Neural crest cell (in vitro differentiated cells): ENCODE results near the gene EVX2. TPM values are rescaled to one million over a fixed set of nuclear protein-coding genes. Genes with fewer than 3 reads are reported as not detected.

Experiments
- DNase-seq: peaks from one replicate; pipeline ENCODE4 v3.0.0; 2021; ENCODE audit warnings: low read depth, mixed read lengths, low spot score
- H3K27ac Mint-ChIP-seq: one replicate; pipeline ENCODE4 v1.8.0; 2021; ENCODE audit warnings: mild to moderate bottlenecking, mixed read lengths; ENCODE audit not compliant: unreplicated experiment
- H3K27me3 Mint-ChIP-seq: 2 replicates; pipeline ENCODE4 v1.8.0; 2021; ENCODE audit warnings: low read depth, mild to moderate bottlenecking, mixed read lengths
- H3K36me3 Mint-ChIP-seq: 2 replicates; pipeline ENCODE4 v1.8.0; 2021; ENCODE audit warnings: low read depth, mild to moderate bottlenecking, mixed read lengths
- H3K4me1 Mint-ChIP-seq: 2 replicates; pipeline ENCODE4 v1.8.0; 2021; ENCODE audit warnings: mixed read lengths
- H3K4me3 Mint-ChIP-seq: one replicate; pipeline ENCODE4 v1.8.0; 2021; ENCODE audit warnings: mild to moderate bottlenecking, mixed read lengths
- H3K9me3 Mint-ChIP-seq: 2 replicates; pipeline ENCODE4 v1.8.0; 2021; ENCODE audit warnings: mixed read lengths
- long read RNA-seq: library from polyadenylated mRNA; unstranded; transcript quantifications from one replicate; pipeline ENCODE4 v2.0.0, GENCODE V29; 2020
- total RNA-seq: library from RNA; stranded (reverse); gene quantifications from 2 replicates; pipeline ENCODE4 v1.2.1, GENCODE V29; 2021
- TF ChIP-seq, protein P1 (sequence below): fragments of 200-600 bp; sonication (generic); conservative IDR thresholded peaks from 2 replicates; pipeline ENCODE4 v1.5.0; 2021; ENCODE audit warnings: antibody characterized with exemption, mild to moderate bottlenecking

The EVX2 gene
- 0.43 and 0.44 TPM in 2 replicates for total RNA-seq
- long read RNA-seq, partial matches to known transcripts = 0 of 1 reads
- long read RNA-seq, other reads (novel, unspliced or antisense) = 1 of 1 reads

DNA sequence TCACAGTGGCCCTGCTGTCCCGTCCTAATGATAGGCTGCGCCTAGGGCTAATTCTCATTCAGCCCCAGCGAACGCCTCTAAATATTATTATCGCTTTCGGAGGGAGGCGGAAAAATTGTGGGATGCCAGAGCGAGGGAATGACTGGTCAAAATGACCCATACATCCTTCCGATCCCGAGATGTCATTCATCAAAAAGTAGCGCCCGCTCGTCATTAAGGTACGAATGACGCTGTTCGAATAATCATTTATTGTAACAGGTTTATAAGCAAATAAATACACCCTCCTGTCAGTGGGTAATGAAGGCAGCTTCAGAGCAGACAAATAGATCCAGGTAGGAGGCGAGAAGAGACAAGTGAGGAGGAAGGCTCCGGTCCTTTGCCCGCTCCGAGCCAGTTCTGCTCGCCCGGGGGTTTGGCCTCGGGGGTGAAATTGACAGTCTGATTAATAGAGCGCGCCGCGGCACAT lies at the start of gene EVX2:
Gene EVX2, minus strand, starts transcription at position 167 of the 466 bp plus-strand sequence. CDS start 186 bp downstream, outside the sequence.
- Mint-ChIP-seq H3K36me3 (peaks cover 8% of the 10 kb centered on the region), H3K9me3 (no peaks in the 10 kb centered on the region), H3K4me1 (peaks cover 19% of the 10 kb centered on the region), H3K27ac (no peak within 1 kb of the TSS), H3K4me3 (peak within 1 kb of the TSS; percentile 66), H3K27me3 (peaks cover 98% of the 10 kb centered on the region)
- TF ChIP-seq, protein P1, sequence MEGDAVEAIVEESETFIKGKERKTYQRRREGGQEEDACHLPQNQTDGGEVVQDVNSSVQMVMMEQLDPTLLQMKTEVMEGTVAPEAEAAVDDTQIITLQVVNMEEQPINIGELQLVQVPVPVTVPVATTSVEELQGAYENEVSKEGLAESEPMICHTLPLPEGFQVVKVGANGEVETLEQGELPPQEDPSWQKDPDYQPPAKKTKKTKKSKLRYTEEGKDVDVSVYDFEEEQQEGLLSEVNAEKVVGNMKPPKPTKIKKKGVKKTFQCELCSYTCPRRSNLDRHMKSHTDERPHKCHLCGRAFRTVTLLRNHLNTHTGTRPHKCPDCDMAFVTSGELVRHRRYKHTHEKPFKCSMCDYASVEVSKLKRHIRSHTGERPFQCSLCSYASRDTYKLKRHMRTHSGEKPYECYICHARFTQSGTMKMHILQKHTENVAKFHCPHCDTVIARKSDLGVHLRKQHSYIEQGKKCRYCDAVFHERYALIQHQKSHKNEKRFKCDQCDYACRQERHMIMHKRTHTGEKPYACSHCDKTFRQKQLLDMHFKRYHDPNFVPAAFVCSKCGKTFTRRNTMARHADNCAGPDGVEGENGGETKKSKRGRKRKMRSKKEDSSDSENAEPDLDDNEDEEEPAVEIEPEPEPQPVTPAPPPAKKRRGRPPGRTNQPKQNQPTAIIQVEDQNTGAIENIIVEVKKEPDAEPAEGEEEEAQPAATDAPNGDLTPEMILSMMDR = no peak
- no peak for DNase-seq

DNA sequence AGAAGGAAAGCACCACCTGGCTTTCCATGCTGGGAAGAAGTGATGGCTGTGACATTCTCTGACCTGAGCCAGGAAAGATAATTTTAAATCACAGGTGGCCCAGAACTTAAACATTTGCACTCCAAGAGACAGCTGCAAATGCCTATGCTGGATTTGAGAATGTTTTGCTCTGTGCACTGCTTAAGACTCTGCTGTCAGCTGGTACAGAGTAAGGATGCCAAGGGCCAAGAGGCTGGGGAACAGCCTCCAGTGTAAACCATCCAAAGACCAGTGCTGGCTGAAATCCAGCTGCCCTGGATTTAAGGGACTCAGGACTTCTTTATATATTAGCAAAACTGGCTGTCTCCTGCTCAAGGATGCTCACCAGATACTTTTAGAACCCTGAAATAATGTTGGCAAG lies 49.6 kb upstream of the EVX2 start:
- H3K27ac Mint-ChIP-seq = no peak overlapping the region

DNA sequence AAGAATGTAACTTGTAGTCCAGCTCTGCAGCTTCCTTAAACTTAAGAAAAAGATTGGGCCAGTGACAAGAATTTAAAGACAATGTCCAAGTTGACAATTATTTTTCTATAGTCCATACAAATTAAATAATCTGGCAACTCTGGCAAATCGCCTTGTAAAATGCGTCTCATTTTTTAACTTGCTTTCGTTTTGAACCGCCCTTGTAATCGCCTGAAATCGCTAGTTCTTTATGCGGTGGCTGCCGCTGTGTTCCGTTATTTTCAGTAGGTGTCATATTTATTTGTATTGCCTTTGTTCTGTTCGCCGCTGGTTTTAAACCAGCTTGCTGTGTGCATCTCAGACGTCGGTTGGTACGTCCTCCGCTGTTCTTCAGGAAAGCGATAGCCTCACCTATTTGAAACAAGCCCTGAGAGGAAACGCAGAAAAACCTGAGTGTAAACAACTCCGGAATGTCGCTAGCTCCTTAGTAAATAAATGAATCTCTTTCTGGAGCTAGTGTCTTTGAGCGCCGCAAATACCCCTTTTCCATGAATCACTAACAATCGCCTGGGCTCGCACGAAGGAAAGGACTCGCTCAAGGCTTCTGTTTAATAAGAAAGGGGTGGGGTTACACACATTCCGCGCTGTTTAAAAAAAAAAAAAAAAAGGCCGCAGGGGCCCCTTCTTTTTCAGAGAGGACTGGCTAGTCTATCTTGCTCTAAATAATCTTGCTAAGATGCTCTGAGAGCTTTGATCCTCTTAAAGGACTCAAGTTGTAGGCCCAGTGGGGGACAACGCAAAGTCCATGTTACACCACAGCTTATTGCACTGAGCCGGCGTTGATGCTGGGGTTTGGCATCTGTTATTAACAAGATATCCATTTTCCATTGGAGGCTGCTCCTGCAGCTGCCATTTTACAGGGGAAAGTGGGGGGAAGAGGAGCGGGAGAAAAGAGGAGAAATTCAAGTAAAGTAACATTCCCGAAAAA lies 48.7 kb upstream of the EVX2 start:
- TF ChIP-seq, protein P1 = no peak
- no peaks in the 10 kb centered on the region for H3K9me3 Mint-ChIP-seq
- no peak for DNase-seq
- H3K36me3 Mint-ChIP-seq = no peaks in the 10 kb centered on the region
- H3K4me1 Mint-ChIP-seq = peaks cover 17% of the 10 kb centered on the region
- peaks cover 93% of the 10 kb centered on the region for H3K27me3 Mint-ChIP-seq
- no peak overlapping the region for H3K27ac Mint-ChIP-seq
- H3K4me3 Mint-ChIP-seq = peak overlapping the region; percentile 54

More for the DNA sequence above, 49.6 kb upstream of the EVX2 start:
- no peaks in the 10 kb centered on the region for H3K36me3 Mint-ChIP-seq
- H3K4me3 Mint-ChIP-seq = peak overlapping the region; percentile 45
- DNase-seq = no peak
- no peaks in the 10 kb centered on the region for H3K9me3 Mint-ChIP-seq
- TF ChIP-seq, protein P1 = no peak
- H3K4me1 Mint-ChIP-seq = peaks cover 13% of the 10 kb centered on the region
- H3K27me3 Mint-ChIP-seq = peaks cover 93% of the 10 kb centered on the region

DNA sequence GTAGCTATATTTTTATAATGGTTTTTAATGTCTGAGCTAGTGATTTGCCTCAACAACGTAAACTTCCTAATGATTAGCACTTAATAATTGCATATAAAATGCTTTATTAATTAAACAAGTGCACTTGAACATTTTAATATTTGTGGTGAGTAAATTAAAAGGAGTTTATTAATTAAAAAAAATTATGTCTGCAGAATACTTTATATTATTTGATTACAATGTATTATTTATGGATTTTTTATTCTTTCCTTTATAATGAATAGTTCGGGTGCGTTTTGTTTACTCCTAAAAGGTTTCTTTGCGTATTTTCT lies 48.0 kb upstream of the EVX2 start:
- peaks cover 93% of the 10 kb centered on the region for H3K27me3 Mint-ChIP-seq
- TF ChIP-seq, protein P1 = no peak
- peaks cover 17% of the 10 kb centered on the region for H3K4me1 Mint-ChIP-seq
- H3K27ac Mint-ChIP-seq = no peak overlapping the region
- H3K9me3 Mint-ChIP-seq = no peaks in the 10 kb centered on the region
- DNase-seq = no peak
- peak overlapping the region; percentile 31 for H3K4me3 Mint-ChIP-seq
- no peaks in the 10 kb centered on the region for H3K36me3 Mint-ChIP-seq

DNA sequence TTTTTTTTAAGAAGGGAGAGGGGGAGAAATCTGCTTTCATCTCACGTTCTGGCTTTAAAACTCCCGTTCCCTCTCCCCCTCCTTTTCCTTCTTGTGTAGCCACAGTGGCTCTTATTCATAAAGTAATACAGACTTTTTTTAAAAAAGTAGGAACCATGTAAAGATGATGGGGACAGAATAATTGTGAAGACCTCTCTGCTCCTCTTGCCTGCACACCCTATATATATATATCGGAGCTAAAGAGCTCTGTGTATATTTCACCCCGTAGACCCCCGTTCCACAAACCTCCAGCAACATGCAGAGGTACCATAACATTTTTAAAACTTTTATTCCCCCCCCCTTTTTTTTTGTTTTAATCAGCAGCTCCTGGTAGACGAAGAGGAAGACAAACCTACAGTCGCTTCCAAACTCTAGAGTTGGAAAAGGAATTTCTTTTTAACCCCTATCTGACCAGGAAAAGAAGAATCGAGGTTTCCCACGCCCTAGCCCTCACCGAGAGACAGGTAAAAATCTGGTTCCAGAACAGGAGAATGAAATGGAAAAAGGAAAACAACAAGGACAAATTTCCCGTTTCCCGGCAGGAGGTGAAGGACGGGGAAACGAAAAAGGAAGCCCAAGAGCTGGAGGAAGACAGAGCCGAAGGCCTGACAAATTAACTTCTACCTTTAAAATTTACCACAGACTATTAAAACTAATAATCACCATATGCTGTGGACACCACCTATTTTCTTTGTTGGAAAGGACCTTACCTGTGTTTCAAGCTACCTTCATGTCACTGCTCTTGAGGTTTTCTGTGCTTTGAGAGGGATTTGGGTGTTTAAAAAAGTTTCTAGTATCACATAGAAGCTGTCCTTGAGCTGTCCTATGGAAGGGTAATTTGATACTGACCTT lies 47.4 kb upstream of the EVX2 start:
- Mint-ChIP-seq H3K27ac (no peak overlapping the region), H3K27me3 (peaks cover 94% of the 10 kb centered on the region), H3K4me3 (peak overlapping the region; percentile 82), H3K36me3 (no peaks in the 10 kb centered on the region), H3K4me1 (peaks cover 17% of the 10 kb centered on the region), H3K9me3 (no peaks in the 10 kb centered on the region)
- no peak for DNase-seq
- TF ChIP-seq, protein P1 = no peak
